NCI-H748 treated with DMSO at 0.1 percent for 48 hours (cell line): ENCODE measurements around the gene FBXW7.

Experiments used
- DNase-seq: peaks from one replicate; lab custom pipeline; 2025; lab: John Stamatoyannopoulos, UW

The FBXW7 gene

DNA sequence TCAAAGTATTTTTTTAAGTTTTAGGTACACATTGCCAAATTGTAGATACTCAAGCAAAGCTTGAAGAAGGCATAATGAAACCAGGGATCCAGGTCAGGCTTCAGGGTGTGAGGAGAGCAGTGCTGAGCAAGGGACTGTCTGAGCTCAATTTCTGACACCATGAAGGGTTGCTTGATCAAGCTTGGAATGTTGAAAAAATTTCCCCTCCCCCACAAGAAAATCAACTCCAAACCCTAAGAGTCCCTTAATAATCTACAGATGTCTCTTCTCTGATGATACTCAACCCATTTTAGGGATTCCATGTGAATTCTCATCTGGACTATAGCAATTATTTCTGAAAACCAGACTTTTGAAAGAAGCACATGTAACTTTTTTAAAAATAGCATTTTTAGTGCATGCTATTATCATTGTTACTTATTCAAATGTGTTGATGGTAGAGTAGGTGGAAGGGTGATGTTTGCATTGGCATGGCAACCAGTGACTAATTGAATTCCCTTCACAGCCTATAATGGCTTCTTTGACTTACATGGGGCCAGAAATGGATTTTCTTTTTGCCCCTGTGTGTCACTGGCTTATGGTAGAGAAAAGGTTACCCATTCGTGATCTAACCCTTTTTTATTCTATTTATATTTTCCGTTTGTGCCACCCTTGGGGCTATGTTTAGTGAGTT is 252.0 kb downstream of the FBXW7 start:
- no peak for DNase-seq

DNA sequence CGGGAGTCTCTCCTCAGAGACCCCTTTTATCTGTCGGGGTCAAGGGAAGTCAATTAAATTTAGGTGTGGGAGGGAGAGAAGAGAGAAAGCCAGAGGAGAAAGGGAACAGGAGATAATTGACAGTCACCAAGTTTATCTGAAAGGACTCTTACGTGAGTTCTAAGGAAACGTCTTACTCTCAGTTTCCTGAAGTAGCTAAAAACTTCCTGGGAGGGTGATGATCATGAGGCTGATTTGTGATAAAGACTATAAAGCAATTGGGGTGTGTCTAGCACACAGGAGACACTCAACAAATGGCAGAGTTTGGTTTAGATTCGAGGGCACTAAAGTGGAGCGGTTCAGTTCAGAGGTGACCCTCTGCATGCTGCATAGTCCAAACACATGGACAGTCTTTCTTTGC is 254.1 kb downstream of the FBXW7 start:
- DNase-seq: no peak

DNA sequence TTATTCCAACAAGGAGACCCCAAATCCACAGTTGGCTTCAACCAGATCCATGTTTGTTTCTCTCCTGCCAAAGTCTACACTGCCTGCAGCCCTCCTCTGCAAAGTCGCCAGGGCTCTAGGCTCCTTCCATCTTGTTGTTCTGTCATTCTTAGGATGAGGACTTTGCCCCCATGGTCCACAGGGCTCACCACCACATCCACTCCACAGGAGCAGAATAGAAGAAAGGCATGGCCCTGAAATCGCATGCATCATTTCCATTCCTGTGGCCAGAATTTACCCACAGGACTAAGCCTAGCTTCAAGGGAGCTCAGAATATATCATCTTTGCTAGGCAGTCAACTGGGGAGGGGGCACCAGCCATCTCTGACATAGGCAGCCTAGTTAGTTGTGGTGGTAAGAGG is 254.7 kb downstream of the FBXW7 start:
- no peak for DNase-seq

DNA sequence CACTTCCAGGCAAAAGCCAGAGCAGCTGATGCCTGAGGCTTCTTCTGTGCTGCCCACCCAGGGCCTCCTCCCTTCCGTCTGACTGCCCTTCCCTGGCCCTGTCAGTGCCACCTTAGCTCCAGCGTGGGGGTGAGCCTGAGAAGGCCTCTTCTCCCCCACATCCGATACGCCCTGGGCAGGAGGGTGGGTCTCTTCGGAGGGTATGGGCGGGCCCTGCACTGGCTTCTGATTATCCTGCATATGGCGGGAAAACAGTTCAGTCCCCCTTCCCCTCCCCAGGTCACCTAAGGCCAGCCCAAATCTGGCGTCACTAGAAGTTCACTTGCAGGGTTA is 256.7 kb downstream of the FBXW7 start:
- no peak for DNase-seq

DNA sequence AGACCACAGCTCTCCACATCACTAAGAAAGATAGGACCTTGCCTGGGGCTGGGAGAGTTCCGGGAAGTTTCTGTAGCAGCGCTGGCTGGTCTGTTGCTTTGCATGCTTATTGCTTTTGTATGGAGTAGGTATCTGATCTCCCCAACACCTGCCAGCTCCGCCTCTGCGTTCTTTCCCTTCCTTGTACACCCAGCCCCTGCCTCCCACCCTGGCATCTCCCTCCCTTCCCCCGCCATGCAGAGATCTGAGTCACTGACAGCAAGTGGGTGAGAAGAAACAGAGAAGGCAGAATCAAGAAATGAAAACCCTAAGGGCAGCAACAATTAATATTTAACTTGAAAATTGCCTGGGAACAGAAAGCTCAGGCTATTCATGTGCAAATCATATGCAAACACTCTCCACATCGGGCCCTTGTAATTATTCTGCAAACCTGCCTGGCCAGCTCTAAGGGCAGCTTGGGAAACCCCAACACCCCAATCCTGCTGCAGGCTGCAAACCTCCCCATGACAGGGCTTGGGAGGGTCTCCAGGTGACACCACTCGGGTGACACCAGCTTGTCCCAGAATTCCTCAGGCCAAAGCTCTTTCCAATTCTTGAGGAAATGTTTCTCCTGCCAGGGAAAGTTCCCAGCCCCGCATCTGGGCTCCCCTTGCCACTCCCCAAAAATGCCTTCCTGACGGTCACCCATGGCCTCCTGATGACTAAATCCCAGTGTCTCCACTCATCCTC is 257.2 kb downstream of the FBXW7 start:
- peak; percentile 70 for DNase-seq

DNA sequence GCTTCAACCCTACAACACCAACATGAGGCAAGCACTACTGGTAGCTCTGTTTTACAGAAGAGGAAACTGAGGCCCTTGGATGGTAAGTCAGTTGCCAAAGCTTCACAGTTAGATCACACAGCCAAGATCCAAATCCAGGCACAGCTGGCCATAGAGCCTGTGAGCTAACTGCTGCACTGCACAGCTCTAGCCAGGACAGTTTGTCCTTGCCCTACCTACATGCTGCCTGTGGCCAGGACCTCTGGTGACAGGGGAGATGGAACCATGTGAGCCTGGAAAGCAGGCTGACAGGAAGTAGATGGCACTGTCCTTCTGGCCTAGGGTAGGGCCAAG is 257.8 kb downstream of the FBXW7 start:
- DNase-seq: no peak

DNA sequence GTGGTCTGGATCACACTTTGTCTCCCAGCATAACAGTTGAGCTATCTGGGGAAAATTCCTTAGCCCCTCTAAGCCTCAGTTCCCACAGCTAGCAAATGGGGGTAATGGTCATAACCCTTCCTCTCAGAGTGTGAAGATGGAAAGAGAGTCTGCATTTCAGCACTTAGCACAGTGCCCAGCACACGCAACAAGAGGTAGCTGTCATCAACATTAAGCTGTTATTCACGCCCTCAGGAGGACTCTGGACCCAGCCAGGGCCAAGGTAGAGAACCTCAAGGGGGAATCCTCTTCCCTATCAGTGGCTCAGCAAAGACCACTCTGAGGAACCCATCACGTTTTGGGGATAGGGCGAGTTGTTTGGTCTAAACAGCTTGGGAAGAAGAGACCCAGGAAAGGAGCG is 258.6 kb downstream of the FBXW7 start:
- no peak for DNase-seq

DNA sequence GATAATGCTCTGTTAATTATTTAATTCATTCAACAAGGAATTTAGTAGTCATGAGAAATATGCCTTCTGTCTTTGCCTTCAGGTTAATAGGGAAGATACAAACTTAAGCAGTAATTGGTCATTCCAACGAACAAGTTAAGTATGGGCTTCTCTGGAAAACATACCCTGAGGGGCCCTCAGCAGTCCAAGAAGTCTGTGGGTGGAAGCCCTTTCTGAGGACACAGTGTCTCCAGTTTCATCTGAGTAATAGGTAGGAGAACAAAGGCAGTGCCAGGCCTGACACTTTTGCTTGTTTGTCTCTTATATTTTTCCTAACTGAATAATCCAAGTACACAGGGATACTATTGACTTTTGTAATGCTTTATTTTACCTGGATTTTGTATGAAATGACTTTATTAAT is 262.5 kb downstream of the FBXW7 start:
- no peak for DNase-seq
